Cortex of kidney (tissue), 1 donor: Measurements from ENCODE around the gene CYP46A1.

Source experiments
- DNase-seq: peaks from one replicate; lab custom pipeline; 2025; lab: John Stamatoyannopoulos, UW

CYP46A1 gene

DNA sequence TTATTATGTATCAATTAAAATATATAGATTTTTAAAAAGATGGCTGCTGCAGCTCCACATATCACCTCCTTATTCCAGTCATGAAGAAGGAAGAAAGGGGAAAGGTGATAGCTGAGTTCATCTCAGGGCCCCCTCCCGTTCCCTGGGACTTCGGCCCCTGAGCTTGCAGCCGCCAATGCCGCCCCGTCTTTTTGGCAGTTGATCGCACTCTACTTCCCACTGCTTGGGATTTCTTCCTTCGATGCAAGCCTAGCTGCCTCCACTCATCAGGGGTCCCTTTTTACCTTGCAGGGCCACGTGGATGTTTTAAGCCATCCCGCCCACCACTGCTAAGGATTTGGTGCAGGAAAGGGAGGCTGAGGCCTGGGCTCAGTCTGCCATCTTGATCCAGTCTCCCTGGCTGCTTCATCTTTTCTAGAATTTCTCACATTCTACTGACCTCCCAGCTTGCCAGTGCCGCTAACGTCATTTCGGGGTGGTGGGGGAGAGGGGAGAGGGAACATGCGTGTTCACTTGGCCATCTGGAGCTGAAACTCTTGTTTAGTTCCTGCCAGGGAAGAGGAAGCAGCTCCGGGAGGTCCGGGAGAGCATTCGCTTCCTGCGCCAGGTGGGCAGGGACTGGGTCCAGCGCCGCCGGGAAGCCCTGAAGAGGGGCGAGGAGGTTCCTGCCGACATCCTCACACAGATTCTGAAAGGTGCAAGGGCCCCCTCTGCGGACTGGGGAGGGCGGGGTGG, 31.3 kb downstream of the CYP46A1 start:
- DNase-seq: no peak

DNA sequence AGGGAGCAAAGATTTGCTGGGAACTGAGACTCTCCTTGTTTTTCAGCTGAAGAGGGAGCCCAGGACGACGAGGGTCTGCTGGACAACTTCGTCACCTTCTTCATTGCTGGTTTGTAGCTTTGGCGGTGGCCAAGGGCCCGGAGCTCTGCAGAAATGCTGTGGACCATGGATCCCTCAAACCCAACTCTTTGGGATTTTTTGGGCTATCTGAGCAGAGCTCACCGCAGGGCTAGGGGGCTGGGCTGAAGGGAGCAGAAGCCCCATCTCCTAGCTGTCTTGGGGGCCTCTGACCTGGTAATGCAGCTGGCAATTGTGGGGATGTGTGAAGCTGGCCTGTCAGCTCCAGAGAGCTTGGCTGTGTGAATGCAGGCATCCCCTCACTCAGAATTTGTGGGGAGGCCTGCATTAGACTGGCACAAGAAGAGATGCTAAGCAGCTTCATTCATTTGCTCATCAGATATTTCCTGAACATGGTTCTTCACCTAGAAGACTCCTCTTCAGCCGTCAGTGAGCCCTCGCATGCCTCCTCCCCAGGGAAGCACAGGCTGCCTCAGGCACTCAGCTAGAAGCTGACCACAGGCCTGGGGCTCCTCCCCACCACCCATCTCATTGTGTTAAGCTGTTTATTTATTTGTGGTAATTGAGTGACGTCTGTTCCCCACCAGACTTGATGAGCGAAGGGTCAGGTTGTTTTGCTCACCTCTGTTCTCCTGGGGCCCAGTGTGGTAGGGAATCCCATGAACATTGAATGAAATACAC, 32.2 kb downstream of the CYP46A1 start:
- no peak for DNase-seq

DNA sequence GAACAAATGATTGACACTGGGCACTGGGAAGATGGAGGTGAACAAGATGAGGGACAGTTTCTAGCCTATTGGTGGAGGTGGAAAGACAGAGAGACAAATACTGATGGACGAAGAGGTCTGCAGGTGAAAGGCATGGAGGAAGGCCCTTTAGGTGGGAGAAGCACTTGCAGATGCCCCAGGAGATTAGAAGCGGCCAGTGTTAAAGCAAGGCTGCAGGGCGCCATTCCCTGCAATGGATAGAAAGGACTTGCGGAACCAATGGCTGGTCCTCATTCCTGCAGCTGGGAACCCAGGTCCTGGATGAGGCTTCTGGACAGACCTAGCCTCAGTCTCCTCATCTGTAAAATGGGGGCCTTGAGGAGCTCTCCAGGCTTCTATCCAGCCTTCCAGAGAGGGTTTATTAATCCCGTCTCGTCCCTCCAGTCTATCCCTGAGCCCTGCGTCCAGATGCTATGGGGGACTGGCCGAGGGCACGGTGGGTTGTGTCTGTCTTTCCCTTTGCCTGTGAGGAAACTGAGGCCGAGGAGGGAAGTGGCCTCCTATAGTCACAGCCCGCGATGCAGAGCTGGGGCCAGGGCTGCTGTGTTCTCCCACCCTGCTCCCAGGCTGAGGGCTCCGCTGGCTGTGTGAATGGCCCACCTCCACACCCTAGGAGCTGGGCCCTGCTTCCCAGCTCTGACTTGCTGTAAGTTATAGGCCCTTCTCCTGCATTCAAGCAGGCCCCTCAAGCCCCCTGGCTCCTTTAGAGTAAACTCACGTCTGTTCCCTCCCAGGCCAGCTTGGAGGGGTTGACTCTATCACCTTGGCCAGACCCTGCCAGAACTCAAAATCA, 33.0 kb downstream of the CYP46A1 start:
- DNase-seq: no peak

DNA sequence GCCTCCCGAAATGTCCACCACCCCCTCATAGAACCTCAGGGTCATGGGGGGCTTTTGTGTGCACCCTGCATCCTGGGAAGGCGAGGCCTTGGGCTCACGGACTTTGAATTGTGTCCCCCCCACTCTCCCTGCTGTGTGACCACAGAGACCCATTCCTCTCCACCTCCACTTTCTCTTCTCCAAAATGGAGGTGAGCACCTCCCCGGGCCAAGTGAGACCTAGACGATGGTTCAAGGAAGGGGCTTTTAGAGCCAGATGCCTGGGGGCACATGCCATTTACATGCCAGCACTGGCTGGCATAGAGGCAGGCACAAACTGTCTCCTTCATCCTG, 33.5 kb downstream of the CYP46A1 start:
- DNase-seq: no peak

DNA sequence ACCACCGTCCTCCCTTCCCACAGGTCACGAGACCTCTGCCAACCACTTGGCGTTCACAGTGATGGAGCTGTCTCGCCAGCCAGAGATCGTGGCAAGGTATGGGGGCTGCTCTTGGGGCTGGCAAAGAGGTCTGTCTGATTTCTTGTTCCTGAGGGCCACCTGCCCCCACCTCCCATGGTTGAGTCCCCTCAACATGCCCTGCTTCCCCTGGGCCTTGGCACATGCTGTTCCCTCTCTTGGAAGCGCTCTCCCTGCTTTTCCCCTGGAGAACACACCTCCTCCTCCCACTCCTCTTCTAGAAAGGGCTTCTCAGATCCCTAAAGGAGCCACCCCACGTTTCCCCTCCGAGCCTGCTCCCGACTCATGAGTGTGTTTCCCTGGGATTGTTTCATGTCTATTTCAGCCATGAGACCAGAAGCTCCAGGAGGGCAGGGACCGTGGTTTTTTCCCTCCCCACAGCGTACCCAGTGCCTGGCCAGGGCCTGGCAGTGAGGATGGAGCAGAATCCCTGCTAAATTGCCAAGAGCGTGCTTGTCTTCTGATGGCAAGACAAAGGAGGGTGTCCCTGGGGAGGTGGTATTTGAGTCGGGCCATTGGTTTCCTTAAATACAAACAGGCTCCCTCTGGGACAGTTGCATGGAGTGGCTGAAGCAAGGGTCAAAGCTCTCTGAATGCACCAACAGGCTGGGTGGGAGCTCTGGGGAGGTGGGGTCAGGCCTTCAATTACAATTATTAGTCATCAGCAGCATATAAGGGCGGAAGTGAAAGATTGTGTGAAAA, 34.1 kb downstream of the CYP46A1 start:
- DNase-seq: no peak

DNA sequence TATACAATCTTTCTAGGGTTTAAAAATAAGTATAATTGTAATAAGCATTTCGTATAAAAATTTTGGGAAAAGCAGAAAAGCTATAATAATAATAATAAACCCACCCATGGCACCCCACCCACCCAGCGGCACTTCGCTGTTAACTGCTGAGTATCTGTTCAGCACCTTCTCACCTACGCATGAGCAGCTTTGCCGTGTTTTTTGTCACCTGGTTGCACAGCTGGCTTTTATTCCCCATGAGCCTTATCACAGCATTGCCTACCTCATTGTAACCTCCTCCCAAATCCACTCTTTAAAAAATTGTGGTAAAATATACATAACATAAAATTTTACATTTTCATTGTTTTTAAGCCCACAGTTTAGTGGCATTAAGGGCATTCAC, 34.7 kb downstream of the CYP46A1 start:
- no peak for DNase-seq

DNA sequence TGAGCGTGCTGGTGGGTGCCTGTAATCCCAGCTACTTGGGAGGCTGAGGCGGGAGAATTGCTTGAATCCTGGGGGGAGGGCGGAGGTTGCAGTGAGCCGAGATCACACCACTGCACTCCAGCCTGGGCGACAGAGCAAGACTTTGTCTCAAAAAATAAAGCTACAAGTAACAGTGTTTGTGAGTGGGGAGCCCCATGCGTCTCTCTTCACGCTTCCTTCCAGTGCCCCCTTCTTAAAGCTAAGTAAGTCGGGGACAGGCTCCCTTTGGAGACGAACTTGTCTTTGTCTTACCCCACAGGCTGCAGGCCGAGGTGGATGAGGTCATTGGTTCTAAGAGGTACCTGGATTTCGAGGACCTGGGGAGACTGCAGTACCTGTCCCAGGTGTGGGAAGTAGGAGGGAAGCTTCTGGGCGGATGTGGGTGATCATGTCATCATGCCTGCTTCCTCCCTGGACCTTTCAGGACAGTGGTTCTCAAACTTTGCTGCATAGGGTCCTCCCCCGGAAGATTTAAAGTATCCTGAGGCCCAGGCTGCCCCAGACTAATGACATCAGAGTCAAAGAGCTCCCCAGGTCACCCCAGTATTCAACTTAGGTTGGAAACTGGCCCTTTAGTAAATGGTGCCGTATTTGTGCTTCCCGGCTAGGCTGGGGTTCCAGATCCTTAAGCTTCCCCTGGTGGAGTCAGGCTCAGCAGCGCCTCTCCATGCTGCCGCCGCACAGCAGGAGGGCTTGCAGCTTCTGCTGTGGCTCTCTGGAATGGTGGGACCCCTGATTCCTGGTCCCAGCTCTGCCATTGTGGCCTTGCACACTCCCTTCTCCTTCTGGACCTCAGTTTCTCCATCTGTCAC, 37.1 kb downstream of the CYP46A1 start:
- DNase-seq: no peak

DNA sequence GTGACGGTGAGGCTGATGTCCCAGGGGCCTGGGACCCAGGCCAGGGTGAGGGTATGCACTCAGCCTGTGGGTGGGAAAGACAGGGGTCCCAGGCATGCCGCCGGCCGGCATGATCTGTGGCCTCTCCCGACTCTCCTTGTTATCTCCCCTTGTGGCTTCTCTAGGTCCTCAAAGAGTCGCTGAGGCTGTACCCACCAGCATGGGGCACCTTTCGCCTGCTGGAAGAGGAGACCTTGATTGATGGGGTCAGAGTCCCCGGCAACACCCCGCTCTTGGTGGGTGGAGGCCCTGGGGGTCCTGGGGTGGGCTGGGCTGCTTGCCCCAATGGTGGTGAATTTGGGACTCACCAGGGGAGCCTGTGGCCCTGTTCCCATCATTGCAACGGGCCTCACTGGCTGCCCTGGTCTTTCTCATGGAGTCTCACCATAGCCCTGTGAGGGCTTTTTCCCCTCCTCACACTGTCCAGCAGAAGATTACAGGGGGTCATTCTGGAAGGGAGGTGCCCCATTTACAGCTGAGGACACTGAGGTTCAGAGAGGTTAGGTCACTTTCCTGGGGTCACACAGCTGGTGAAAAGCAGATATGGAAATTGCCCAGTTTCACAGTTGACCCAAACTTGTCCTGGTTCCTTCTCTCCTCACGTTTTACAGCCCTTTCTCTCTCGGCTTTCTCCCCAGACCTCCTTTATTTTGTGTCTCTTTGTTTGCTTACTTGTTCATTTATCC, 37.9 kb downstream of the CYP46A1 start:
- no peak for DNase-seq

DNA sequence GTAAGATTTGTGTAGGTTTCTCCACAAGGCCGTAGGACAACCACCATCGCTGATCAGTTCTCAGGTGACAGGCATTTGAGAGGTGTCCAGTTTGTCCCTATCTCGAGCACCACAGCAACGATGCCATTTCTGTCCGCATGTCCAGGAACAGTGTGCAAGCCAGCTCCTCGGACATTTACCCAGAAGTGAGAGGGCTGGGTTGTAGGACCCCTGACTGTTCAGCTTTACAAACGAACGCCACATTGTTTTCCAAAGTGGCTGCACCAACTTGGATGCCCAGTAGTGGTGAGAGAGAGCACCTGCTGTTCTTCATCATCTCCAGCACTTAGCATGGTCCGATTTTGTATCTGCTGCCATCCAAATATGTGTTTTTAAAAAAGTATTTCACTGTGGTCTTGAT, 38.6 kb downstream of the CYP46A1 start:
- no peak for DNase-seq

DNA sequence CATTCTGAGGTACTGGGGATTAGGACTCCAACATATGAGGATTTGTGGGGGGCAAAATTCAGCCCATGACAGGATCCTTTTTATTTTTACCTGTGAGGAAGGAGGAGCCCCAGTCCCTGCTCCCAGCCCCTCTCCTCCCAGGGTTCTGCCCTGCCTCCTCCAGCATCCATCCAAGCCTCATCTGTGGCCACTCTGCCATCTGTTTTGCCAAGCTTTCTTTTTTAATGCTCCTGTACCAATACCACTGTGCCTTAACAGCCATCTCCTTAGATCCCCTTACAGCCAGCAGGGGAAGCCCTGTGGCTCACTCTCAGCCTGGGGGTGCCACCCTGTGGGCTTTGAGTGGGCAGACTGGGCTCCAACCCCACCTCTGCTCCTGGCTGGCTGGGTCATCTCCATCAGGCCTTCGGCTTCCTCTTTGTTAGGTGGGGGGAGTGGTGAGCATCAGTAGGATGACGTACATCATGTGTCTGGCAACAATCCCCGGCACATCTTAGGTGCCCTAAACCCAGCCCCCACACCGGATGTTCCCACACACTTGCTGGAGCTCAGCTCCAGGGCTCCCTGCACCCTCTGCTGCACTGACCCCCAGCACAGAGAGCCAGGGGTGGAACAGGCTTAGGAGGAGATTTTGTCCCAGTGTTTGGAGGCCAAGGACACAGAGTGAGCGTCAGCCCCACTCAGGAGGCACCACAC, 40.2 kb downstream of the CYP46A1 start:
- no peak for DNase-seq

DNA sequence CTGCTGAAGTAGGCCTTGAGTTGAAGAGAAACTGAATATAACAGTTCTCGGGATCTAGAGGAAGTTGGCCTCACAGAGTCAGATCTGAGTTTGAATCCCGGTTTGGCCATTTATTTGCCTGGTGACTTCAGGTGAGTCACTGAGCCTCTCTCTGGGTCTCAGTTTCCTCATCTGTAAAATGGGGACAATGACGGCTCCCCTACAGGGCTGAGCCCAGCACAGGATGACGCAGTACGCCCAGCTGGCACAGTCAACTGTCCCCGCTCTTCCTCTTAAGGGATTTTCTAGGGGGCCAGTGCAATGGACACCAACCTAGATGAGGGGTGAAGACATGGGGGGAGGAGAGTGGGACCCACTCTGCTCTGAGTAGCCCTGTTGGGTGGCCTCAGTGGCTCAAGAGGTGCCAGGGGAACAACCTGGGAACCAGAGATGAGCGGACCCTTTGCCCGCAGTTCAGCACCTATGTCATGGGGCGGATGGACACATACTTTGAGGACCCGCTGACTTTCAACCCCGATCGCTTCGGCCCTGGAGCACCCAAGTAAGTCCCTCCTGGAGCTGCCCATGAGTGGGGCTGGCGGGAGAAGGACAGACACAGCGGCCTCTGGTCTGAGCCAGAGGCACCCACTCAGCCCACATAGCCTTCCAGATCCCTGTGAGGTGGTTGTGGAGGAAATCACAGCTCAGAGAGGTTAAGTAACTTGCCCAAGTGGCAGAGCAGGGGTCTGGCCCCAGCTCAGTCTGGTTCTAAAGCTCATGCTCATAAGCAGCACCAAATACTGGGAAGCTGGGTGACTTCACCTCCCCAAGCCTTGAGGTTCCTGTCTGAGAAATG, 41.1 kb downstream of the CYP46A1 start:
- no peak for DNase-seq

DNA sequence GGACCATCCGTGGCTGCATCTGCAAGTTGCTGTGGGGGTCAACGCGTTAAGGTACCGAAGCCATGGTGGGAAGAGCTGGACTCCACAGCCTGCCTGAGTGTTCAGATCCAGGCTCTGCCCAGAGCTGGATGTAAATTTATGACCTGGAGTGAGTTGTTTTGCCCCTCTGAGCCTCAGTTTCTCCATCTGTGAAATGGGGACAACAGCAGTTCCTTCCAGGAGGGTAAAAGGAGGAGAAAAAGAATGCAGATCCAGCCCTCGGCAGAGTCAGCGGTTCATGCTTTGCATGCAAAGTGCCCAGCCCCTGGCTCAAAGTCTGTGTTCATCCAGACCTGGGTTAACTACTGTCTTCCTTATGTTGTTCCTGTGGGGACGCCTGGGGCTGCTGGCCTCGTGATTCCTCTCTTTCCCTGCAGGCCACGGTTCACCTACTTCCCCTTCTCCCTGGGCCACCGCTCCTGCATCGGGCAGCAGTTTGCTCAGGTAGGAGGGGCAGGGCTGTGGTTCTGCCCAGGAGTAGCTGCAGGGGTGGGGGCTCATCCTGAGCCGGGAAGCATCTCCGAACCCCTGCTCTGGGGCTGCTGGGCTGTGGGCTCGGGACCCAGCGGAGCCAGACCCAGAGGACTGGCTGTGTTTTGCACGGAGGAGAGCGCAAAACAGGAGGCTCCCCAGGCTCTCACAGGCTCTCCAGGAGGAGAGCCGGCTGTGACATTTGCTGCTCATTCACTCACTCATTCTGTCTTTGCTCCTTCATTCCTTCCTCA, 41.9 kb downstream of the CYP46A1 start:
- no peak for DNase-seq

DNA sequence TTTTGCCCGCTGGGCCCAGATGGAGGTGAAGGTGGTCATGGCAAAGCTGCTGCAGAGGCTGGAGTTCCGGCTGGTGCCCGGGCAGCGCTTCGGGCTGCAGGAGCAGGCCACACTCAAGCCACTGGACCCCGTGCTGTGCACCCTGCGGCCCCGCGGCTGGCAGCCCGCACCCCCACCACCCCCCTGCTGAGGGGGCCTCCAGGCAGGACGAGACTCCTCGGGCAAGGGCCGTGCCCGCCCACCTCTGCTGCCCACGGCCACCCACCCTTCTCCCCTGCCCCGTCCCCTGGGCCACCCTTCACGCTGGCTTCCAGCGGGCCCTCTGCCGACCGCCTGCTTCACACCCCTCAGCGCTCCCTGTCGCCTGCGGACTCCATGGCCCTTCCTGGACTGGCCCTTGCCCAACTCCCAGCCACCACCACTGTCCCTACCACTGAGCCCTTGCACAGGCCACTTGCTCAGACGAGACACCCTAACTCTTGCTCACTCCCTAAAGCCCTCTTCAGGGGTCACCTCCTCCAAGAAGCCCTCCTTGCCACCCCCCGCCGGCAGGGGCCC, 42.5 kb downstream of the CYP46A1 start:
- no peak for DNase-seq

DNA sequence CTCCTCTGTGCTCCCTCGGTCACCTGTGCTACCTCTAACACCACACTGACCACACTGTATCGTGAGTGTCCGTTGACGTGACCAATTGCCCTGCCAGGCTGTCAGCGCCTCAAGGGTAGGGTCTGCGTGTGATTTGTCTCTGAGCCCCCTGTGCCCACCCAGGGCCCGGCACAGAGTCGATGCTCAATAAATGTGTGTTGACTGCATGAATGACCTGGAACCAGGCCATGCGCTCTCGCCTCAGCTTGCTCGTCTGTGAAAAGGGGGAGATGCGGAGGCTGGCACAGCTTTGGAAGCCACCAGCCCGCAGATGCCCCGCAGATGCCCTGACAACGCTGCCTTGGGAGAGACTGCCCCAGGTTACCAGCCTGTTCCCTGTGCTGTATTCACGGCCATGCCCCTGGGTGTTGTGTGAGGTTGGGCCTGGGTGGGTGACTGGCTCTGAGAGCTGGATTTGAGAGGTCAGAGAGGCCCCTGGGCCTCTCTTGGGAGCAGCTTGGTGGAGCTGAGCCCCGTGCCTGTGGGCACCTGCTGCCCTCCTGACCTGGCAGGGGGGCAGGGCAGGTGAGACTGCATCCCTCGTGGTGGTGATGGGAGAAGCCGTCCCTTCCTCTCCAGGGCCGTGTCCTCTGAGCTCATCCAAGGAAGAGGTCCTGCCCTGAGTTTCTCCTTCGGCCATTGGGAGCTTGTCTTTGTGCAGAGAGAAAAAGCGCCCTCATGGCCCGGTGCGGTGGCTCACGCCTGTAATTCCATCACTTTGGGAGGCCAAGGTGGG, 43.2 kb downstream of the CYP46A1 start:
- DNase-seq: no peak

DNA sequence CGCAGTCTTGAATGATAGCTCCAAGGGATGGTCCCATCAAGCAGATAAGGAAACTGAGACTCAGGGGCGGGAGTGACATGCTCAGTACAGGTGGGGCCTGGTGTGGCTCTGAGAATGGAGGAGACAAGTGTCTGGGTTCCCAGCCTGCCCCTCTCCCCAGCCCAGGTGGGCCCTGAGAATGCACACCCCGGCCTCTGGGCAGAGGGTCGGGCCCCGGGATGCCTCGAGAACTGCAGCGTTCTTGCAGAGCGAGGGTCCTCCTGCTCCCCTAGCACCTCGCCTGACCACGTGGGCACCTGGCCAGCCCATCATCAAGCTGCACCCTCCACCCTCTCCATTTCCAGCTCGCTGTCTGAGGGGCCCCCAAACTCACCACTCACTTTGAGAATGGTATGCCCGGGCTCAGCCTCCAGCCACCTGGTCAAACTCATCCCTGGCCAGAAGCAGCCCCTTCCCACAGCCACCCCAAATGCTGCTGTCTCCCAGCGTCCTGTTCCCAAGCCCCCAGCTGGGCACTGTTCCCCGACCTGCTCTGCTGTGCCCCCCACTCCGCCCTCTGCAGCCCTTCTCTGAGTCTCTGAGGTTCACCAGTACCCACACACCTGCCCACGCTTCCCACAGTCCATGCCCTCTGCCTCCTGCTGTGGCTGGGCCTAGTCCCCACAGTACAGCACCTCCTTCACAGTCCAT, 44.3 kb downstream of the CYP46A1 start:
- no peak for DNase-seq

DNA sequence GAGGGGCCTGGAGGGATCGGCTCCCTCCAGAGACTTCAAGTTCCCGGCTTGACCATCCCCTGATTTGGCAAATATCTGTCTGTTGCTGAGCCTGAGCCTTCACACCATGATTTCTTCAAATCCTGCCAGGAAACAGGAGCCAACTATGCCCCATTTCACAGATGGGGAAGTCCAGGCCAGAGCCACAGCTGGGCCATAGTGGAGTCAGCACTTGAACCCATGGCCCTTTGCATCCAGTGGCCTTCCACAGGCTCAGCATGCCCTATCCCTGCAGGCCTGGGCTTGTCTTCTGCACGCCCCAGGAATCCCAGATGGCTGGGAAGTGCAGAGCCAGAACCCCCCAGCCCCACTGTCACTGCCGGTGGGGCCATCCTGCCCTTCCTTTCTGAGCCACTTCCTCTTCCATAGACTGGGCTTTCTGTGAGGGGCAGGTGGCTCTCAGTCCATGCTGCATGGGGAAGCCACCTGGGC, 44.9 kb downstream of the CYP46A1 start:
- no peak for DNase-seq
